ENCODE results near the gene TMEM255A. TPM values are rescaled to one million over a fixed set of nuclear protein-coding genes. Genes with fewer than 3 reads are reported as not detected.
A peak's percentile ranks its signal among the peaks of the same experiment; 100 is the strongest.

TMEM255A gene
- total and polyA plus RNA-seq, 2 donors from 2014 or later: 1.2 to 2.8 TPM

DNA sequence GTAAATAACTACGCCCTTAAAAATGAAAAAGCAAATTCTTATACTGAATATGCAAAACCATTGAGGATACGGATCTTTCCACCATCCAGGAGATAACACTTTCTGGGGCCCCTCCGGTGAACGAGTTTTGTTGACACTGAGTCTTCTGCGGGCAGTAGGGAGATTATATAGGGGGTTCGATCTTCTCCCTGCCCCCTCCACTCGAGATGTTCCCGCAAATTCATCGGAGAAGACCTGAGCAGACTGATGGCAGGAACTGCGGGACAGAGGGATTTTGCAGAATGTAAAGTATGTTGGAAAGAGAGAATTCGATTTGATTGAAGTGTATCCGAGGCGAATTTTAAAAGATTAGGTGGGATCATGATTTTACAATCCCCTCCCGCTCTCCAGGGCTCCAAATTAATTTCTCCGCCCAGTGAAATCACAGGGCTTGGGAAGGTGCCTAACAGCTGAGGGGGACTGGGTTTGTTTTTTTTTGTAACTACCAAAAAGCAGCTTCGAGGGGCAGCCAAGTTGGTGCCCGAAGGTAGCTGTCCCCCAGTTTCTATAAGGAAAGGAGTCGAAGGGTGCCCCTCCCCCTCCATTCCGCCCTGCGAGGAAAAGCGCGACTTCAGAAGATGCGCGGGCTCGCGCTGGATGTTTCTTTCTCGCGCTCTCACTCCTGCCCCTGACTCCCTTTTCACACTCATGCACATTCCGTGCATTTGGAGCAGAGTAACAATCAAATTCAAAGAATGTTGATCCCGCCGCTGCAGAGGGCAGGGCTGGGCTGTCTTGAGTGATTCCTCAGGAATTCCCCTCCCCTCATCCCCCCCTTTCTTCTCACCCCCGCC lies 1.2 kb downstream of the TMEM255A start:
- Histone ChIP-seq H3K9me3 (ENCODE audit: control insufficient read depth in 2 of 3, insufficient read depth in 1 of 3, low read length in 3 of 3) (no peaks in the 10 kb centered on the region), H3K4me3 (ENCODE audit: low read length in 3 of 3) (peak overlapping the region in 2 of 3 donors; percentile 28 to 42), H3K36me3 (ENCODE audit: control insufficient read depth in 2 of 3, insufficient read depth in 3 of 3, low read length in 3 of 3) (no peaks in the 10 kb centered on the region), H3K4me1 (ENCODE audit: control insufficient read depth in 2 of 3, insufficient read depth in 2 of 3, low read depth in 1 of 3, low read length in 3 of 3) (peaks cover 0 to 5% (median 0%) of the 10 kb centered on the region in 3 donors), H3K27me3 (ENCODE audit: control insufficient read depth, insufficient read depth, low read length) (peaks cover 25% of the 10 kb centered on the region), H3K27ac (ENCODE audit: low read depth in 2 of 2, low read length in 2 of 2) (no peak overlapping the region), H3K9ac (ENCODE audit: low read length in 3 of 3) (no peak overlapping the region)
- peak in 3 of 5 donors; percentile 11 to 48 (median 23) for DNase-seq
- TF ChIP-seq, protein P1, sequence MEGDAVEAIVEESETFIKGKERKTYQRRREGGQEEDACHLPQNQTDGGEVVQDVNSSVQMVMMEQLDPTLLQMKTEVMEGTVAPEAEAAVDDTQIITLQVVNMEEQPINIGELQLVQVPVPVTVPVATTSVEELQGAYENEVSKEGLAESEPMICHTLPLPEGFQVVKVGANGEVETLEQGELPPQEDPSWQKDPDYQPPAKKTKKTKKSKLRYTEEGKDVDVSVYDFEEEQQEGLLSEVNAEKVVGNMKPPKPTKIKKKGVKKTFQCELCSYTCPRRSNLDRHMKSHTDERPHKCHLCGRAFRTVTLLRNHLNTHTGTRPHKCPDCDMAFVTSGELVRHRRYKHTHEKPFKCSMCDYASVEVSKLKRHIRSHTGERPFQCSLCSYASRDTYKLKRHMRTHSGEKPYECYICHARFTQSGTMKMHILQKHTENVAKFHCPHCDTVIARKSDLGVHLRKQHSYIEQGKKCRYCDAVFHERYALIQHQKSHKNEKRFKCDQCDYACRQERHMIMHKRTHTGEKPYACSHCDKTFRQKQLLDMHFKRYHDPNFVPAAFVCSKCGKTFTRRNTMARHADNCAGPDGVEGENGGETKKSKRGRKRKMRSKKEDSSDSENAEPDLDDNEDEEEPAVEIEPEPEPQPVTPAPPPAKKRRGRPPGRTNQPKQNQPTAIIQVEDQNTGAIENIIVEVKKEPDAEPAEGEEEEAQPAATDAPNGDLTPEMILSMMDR (IDR thresholded peaks at IDR 0.05; ENCODE audit: borderline replicate concordance, extremely low read depth, insufficient read depth): no peak
- no peak for FAIRE-seq
- intact Hi-C loops (cut with DNase I): no loop called here

GRCh38 chrX:120308959-120309872 lies 2.0 kb downstream of the TMEM255A start:
- intact Hi-C loops (cut with DNase I): no loop called here
- H3K9me3 ChIP-seq (ENCODE audit: control insufficient read depth in 2 of 3, insufficient read depth in 1 of 3, low read length in 3 of 3): no peaks in the 10 kb centered on the region
- H3K27ac ChIP-seq (ENCODE audit: low read depth in 2 of 2, low read length in 2 of 2): no peak overlapping the region
- H3K4me1 ChIP-seq (ENCODE audit: control insufficient read depth in 2 of 3, insufficient read depth in 2 of 3, low read depth in 1 of 3, low read length in 3 of 3): peaks cover 0 to 5% (median 0%) of the 10 kb centered on the region in 3 donors
- H3K36me3 ChIP-seq (ENCODE audit: control insufficient read depth in 2 of 3, insufficient read depth in 3 of 3, low read length in 3 of 3): no peaks in the 10 kb centered on the region
- DNase-seq: peak; percentile 75 to 87 (median 79)
- no peak overlapping the region for H3K9ac ChIP-seq (ENCODE audit: low read length in 3 of 3)
- no peak for FAIRE-seq
- peaks cover 23% of the 10 kb centered on the region for H3K27me3 ChIP-seq (ENCODE audit: control insufficient read depth, insufficient read depth, low read length)
- TF ChIP-seq, protein P1 (IDR thresholded peaks at IDR 0.05; ENCODE audit: borderline replicate concordance, extremely low read depth, insufficient read depth): peak; percentile 31
- peak overlapping the region; percentile 28 to 42 (median 36) for H3K4me3 ChIP-seq (ENCODE audit: low read length in 3 of 3)

DNA sequence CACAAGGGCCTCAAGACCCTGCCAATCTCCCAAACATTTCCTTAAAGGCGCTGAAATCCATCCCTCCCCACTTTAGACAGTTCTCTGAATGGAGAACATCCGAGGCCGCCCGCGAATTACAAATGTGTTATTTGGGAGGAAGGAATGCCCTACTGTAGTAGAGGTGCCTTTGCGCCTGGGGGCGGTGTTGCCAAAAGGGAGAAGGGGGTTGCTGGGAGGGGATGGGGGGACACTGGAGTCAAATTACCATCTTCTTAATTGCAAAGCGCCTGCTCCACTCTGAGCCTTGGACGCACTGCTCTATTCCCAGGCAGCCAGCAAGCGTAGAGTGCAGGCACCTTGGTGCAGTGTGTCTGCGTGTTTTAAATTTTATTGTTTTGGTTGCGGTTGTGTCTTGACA lies 2.7 kb downstream of the TMEM255A start:
- no peak overlapping the region for H3K4me3 ChIP-seq (ENCODE audit: low read length in 3 of 3)
- H3K27me3 ChIP-seq (ENCODE audit: control insufficient read depth, insufficient read depth, low read length): peaks cover 28% of the 10 kb centered on the region
- DNase-seq: peak in 4 of 5 donors; percentile 38 to 64 (median 48)

More for the DNA sequence above, 2.7 kb downstream of the TMEM255A start:
- H3K4me1 ChIP-seq (ENCODE audit: control insufficient read depth in 2 of 3, insufficient read depth in 2 of 3, low read depth in 1 of 3, low read length in 3 of 3): peaks cover 0 to 5% (median 0%) of the 10 kb centered on the region in 3 donors
- no peaks in the 10 kb centered on the region for H3K36me3 ChIP-seq (ENCODE audit: control insufficient read depth in 2 of 3, insufficient read depth in 3 of 3, low read length in 3 of 3)
- no peak overlapping the region for H3K27ac ChIP-seq (ENCODE audit: low read depth in 2 of 2, low read length in 2 of 2)
- H3K9ac ChIP-seq (ENCODE audit: low read length in 3 of 3): no peak overlapping the region
- no peak for FAIRE-seq
- TF ChIP-seq, protein P1 (IDR thresholded peaks at IDR 0.05; ENCODE audit: borderline replicate concordance, extremely low read depth, insufficient read depth): no peak
- intact Hi-C loops (cut with DNase I): no loop called here
- no peaks in the 10 kb centered on the region for H3K9me3 ChIP-seq (ENCODE audit: control insufficient read depth in 2 of 3, insufficient read depth in 1 of 3, low read length in 3 of 3)

Measured in kidney (tissue), 14 donors.